ENCODE measurements around the gene CCDC15.
"Not testable (repeated sequence)": the region's sequence is repeated elsewhere in the genome, so short reads cannot be mapped to it uniquely, and the experiment has no call there.

DNA sequence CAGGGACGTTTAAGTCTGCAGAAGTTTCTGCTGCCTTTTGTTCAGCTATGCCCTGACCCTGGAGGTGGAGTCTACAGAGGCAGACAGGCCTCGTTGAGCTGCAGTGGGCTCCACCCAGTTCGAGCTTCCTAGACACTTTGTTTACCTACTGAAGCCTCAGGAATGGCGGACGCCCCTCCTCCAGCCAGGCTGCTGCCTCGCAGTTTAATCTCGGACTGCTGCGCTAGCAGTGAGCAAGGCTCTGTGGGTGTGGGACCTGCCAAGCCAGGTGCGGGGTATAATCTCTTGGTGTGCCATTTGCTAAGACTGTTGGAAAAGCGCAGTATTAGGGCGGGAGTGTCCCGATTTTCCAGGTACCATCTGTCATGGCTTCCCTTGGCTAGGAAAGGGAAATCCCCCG is 14.2 kb downstream of the CCDC15 start:
- TF ChIP-seq EZH2 (IDR thresholded peaks at IDR 0.05; ENCODE audit: borderline replicate concordance, low read length): not testable (repeated sequence)
- TF ChIP-seq, protein P1, sequence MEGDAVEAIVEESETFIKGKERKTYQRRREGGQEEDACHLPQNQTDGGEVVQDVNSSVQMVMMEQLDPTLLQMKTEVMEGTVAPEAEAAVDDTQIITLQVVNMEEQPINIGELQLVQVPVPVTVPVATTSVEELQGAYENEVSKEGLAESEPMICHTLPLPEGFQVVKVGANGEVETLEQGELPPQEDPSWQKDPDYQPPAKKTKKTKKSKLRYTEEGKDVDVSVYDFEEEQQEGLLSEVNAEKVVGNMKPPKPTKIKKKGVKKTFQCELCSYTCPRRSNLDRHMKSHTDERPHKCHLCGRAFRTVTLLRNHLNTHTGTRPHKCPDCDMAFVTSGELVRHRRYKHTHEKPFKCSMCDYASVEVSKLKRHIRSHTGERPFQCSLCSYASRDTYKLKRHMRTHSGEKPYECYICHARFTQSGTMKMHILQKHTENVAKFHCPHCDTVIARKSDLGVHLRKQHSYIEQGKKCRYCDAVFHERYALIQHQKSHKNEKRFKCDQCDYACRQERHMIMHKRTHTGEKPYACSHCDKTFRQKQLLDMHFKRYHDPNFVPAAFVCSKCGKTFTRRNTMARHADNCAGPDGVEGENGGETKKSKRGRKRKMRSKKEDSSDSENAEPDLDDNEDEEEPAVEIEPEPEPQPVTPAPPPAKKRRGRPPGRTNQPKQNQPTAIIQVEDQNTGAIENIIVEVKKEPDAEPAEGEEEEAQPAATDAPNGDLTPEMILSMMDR (conservative IDR thresholded peaks at IDR 0.05 in 1 of 2, IDR thresholded peaks at IDR 0.05 in 1 of 2; ENCODE audit: extremely low read depth in 1 of 2, insufficient read depth in 1 of 2, low read depth in 1 of 2, low read length in 2 of 2): not testable (repeated sequence)

Data from mammary epithelial cell (primary cell).